ENCODE measurements around the gene RNF39. TPM values are rescaled to one million over a fixed set of nuclear protein-coding genes. Genes with fewer than 3 reads are reported as not detected.

RNF39 gene
- total RNA-seq, 1 donor from 2014 or later = 2.5 TPM

- ATAC-seq (peak; percentile 98 to 99), DNase-seq (peak; percentile 94)
- H3K27me3 ChIP-seq (ENCODE audit: low read depth) = no peaks in the 10 kb centered on the region
- no peak for TF ChIP-seq CTCF (IDR thresholded peaks at IDR 0.05)
- no peaks in the 10 kb centered on the region for H3K9me3 ChIP-seq
- peaks cover 36% of the 10 kb centered on the region for H3K36me3 ChIP-seq
- H3K27ac ChIP-seq = peak within 1 kb of the TSS; percentile 87
- peak within 1 kb of the TSS; percentile 76 for H3K4me3 ChIP-seq
- intact Hi-C loops (cut with DNase I) = no loop called here
- peaks cover 36% of the 10 kb centered on the region for H3K4me1 ChIP-seq
Measured at GRCh38 chr6:30061092-30061857, 14.3 kb downstream of the RNF39 start, which contains the start of gene POLR1H. Gene POLR1H, plus strand, starts transcription at chr6:30061265. Its CDS starts 260 bp downstream, at chr6:30061525.

GRCh38 chr6:30060606-30061091, 14.9 kb downstream of the RNF39 start:
- peaks cover 30% of the 10 kb centered on the region for H3K4me1 ChIP-seq
- intact Hi-C loops (cut with DNase I) = no loop called here
- H3K27me3 ChIP-seq (ENCODE audit: low read depth) = no peaks in the 10 kb centered on the region
- no peak for TF ChIP-seq CTCF (IDR thresholded peaks at IDR 0.05)
- no peaks in the 10 kb centered on the region for H3K9me3 ChIP-seq
- peak overlapping the region; percentile 87 for H3K27ac ChIP-seq
- peak; percentile 42 for ATAC-seq
- peak overlapping the region; percentile 76 for H3K4me3 ChIP-seq
- peaks cover 42% of the 10 kb centered on the region for H3K36me3 ChIP-seq
- DNase-seq = peak; percentile 56

- no peak for TF ChIP-seq CTCF (IDR thresholded peaks at IDR 0.05)
- no peak overlapping the region for H3K27ac ChIP-seq
- H3K4me1 ChIP-seq = peaks cover 9% of the 10 kb centered on the region
- DNase-seq (no peak), ATAC-seq (no peak)
- intact Hi-C loops (cut with DNase I) = no loop called here
- H3K9me3 ChIP-seq = no peaks in the 10 kb centered on the region
- H3K4me3 ChIP-seq = no peak overlapping the region
- H3K36me3 ChIP-seq = peaks cover 38% of the 10 kb centered on the region
- H3K27me3 ChIP-seq (ENCODE audit: low read depth) = no peaks in the 10 kb centered on the region
Measured at GRCh38 chr6:30055513-30055912, 20.1 kb downstream of the RNF39 start.

- intact Hi-C loops (cut with DNase I) = no loop called here
- Histone ChIP-seq H3K4me3 (no peak overlapping the region), H3K36me3 (peaks cover 38% of the 10 kb centered on the region), H3K9me3 (no peaks in the 10 kb centered on the region), H3K4me1 (no peaks in the 10 kb centered on the region), H3K27ac (no peak overlapping the region), H3K27me3 (ENCODE audit: low read depth) (no peaks in the 10 kb centered on the region)
- no peak for DNase-seq
- no peak for ATAC-seq
- no peak for TF ChIP-seq CTCF (IDR thresholded peaks at IDR 0.05)
Measured at GRCh38 chr6:30053682-30054081, 21.9 kb downstream of the RNF39 start.

- Histone ChIP-seq H3K27me3 (ENCODE audit: low read depth) (no peaks in the 10 kb centered on the region), H3K4me1 (no peaks in the 10 kb centered on the region)
- ATAC-seq = no peak
Measured at GRCh38 chr6:30047220-30047619, 28.3 kb downstream of the RNF39 start.

More at GRCh38 chr6:30047220-30047619, 28.3 kb downstream of the RNF39 start:
- Histone ChIP-seq H3K4me3 (no peak overlapping the region), H3K36me3 (no peaks in the 10 kb centered on the region), H3K27ac (no peak overlapping the region), H3K9me3 (no peaks in the 10 kb centered on the region)
- no peak for DNase-seq
- intact Hi-C loops (cut with DNase I) = no loop called here
- no peak for TF ChIP-seq CTCF (IDR thresholded peaks at IDR 0.05)
